ENCODE measurements around the gene PLA2G2C.

PLA2G2C gene, protein sequence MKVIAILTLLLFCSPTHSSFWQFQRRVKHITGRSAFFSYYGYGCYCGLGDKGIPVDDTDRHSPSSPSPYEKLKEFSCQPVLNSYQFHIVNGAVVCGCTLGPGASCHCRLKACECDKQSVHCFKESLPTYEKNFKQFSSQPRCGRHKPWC

DNA sequence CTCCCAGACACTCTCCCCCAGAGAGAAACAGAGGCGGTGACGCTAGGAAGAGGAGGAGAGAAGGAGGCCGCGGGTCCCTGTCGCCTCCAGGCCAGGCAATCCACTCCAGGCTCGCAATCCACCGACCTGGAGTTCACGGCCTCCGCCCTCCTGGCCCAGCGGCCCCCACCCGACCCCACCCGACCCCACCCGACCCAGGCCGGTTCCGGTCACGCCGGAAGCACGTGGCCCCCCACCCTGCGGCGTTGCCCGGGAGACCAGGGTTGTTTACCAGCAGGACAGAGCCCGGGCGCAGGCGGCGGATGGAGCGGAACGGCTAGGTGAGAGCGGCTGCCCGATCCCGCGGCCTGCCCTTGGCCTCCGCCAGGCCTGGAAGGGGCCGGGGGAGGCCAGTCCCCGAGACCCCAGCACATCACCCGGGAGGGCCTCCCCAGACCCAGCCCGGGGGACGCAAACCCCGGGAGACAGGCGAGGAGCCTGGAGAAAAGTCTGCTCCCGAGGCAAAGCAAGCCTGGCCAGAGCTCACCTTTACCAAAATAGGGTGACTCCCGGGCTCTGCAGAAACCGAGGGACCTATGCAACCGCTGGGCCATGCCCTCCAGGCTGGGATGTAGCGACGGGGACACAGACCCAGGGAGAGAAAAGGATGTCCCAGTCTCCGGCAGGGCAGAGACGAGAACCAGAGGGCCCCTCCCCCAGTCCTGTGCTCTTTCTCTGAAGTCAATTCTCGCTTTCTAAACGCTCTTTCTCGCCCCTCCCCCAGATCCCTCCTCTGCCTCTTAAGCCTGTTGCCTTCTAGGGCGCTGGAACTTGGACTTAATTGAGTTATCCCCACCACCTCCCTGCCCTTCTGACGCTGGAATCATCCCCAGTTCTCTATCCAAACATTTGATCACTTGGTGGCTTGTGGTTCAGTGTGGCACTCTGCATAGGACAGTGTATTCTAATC, at the start of gene PLA2G2C, which contains the start of gene UBXN10:
Gene PLA2G2C, minus strand, starts transcription at position 685 of the 949 bp plus-strand sequence. CDS start 9,155 bp downstream, outside the sequence.
Gene UBXN10, plus strand, starts transcription at position 263 of the 949 bp plus-strand sequence. CDS start 4,466 bp downstream, outside the sequence.
- Histone ChIP-seq H3K79me2 (ENCODE audit: low read length) (no peaks in the 10 kb centered on the region), H3K27me3 (ENCODE audit: low read depth, low read length) (no peaks in the 10 kb centered on the region), H2AFZ (ENCODE audit: low read depth, low read length) (peak within 1 kb of the TSS; percentile 70), H4K20me1 (ENCODE audit: insufficient read depth, low read length) (no peaks in the 10 kb centered on the region), H3K4me1 (ENCODE audit: low read length) (peaks cover 20% of the 10 kb centered on the region), H3K36me3 (replicated peaks; ENCODE audit: low read depth, low read length) (no peaks in the 10 kb centered on the region), H3K27ac (ENCODE audit: low read length) (peak within 1 kb of the TSS; percentile 48), H3K9me3 (ENCODE audit: insufficient read depth, low read length) (no peaks in the 10 kb centered on the region), H3K4me2 (ENCODE audit: low read length) (peak within 1 kb of the TSS; percentile 93), H3K4me3 (ENCODE audit: low read length) (peak within 1 kb of the TSS; percentile 97), H3K9ac (ENCODE audit: low read length) (peak within 1 kb of the TSS; percentile 88)
- TF ChIP-seq EZH2phosphoT487 (IDR thresholded peaks at IDR 0.05; ENCODE audit: low read depth), result no peak
- TF ChIP-seq, protein P1, sequence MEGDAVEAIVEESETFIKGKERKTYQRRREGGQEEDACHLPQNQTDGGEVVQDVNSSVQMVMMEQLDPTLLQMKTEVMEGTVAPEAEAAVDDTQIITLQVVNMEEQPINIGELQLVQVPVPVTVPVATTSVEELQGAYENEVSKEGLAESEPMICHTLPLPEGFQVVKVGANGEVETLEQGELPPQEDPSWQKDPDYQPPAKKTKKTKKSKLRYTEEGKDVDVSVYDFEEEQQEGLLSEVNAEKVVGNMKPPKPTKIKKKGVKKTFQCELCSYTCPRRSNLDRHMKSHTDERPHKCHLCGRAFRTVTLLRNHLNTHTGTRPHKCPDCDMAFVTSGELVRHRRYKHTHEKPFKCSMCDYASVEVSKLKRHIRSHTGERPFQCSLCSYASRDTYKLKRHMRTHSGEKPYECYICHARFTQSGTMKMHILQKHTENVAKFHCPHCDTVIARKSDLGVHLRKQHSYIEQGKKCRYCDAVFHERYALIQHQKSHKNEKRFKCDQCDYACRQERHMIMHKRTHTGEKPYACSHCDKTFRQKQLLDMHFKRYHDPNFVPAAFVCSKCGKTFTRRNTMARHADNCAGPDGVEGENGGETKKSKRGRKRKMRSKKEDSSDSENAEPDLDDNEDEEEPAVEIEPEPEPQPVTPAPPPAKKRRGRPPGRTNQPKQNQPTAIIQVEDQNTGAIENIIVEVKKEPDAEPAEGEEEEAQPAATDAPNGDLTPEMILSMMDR (IDR thresholded peaks at IDR 0.05; ENCODE audit: low read depth, low read length), result no peak

DNA sequence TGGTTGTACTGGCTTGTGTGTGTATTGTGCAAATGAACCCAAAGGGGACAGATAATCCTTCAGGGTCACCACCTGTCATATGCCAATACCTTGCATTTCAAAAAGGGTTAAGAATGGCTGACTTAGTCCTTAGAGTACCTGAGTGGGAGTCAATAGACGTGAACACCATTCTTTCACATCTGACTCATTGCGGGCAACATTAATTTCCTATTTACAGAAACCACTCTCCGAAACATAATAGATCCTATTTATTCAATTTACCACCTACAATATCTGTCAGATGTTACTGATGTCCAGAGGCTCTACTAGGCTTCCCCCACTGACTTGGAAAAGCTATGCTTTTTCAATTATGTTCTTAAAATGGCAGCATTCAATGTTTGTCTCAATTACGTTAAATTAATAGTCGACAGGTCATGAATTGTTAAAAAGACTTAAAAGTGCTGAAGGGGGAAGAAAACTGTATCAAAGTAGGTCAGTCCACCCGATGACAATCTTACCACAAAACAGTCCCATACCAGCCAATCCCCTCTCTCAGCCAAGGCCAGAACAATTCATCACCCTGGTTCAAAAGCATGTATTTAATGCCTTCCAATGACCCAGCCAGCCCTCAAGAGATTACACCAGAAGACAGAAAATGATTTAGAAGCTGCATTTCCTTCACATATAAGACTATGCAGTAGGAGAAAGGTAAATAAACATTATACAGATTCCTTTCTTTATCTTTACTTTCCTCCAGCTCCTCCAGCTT, 48.6 kb upstream of the PLA2G2C start:
- Histone ChIP-seq H3K4me3 (ENCODE audit: low read length) (no peak overlapping the region), H3K9ac (ENCODE audit: low read length) (no peak overlapping the region), H3K4me1 (ENCODE audit: low read length) (no peaks in the 10 kb centered on the region), H4K20me1 (ENCODE audit: insufficient read depth, low read length) (no peaks in the 10 kb centered on the region), H2AFZ (ENCODE audit: low read depth, low read length) (no peak overlapping the region), H3K27ac (ENCODE audit: low read length) (no peak overlapping the region), H3K9me3 (ENCODE audit: insufficient read depth, low read length) (no peaks in the 10 kb centered on the region), H3K27me3 (ENCODE audit: low read depth, low read length) (peaks cover 27% of the 10 kb centered on the region), H3K79me2 (ENCODE audit: low read length) (no peaks in the 10 kb centered on the region), H3K36me3 (replicated peaks; ENCODE audit: low read depth, low read length) (no peaks in the 10 kb centered on the region), H3K4me2 (ENCODE audit: low read length) (no peak overlapping the region)
- no peak for TF ChIP-seq EZH2phosphoT487 (IDR thresholded peaks at IDR 0.05; ENCODE audit: low read depth)
- TF ChIP-seq, protein P1 (IDR thresholded peaks at IDR 0.05; ENCODE audit: low read depth, low read length), result no peak

DNA sequence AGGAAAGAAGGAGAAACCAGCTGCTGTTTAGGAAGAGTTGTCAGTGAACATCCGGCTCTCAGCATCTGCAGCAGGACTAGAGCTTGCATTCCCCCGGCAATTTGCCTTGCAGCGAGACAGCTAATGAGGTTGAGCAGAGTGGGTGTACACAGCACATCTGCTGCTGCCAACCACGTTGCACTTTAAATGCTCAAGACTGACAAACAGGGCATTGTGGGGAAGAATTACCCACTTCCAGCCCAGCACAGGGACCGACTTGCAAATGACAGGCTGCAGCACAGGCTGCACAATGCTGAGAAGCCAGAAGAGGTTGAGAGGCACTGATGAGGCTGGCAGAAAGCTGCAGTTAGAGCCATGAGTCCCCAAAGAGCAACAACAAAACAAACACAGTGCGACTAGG, 47.5 kb upstream of the PLA2G2C start:
- peaks cover 27% of the 10 kb centered on the region for H3K27me3 ChIP-seq (ENCODE audit: low read depth, low read length)
- no peaks in the 10 kb centered on the region for H3K36me3 ChIP-seq (replicated peaks; ENCODE audit: low read depth, low read length)
- TF ChIP-seq, protein P1 (IDR thresholded peaks at IDR 0.05; ENCODE audit: low read depth, low read length), result no peak
- no peak for TF ChIP-seq EZH2phosphoT487 (IDR thresholded peaks at IDR 0.05; ENCODE audit: low read depth)
- H3K4me2 ChIP-seq (ENCODE audit: low read length), result no peak overlapping the region
- no peaks in the 10 kb centered on the region for H3K79me2 ChIP-seq (ENCODE audit: low read length)
- no peaks in the 10 kb centered on the region for H4K20me1 ChIP-seq (ENCODE audit: insufficient read depth, low read length)
- no peak overlapping the region for H3K27ac ChIP-seq (ENCODE audit: low read length)
- H2AFZ ChIP-seq (ENCODE audit: low read depth, low read length), result no peak overlapping the region
- H3K4me1 ChIP-seq (ENCODE audit: low read length), result no peaks in the 10 kb centered on the region
- no peak overlapping the region for H3K4me3 ChIP-seq (ENCODE audit: low read length)
- H3K9ac ChIP-seq (ENCODE audit: low read length), result no peak overlapping the region
- H3K9me3 ChIP-seq (ENCODE audit: insufficient read depth, low read length), result no peaks in the 10 kb centered on the region
